GM18858 (cell line): Measurements from ENCODE around the gene SDF4.

Experiments used
- ATAC-seq: cut with Tn5 transposase; IDR thresholded peaks from one replicate; pipeline ENCODE4 v1.9.1; 2021; ENCODE audit not compliant: unreplicated experiment

SDF4 gene

DNA sequence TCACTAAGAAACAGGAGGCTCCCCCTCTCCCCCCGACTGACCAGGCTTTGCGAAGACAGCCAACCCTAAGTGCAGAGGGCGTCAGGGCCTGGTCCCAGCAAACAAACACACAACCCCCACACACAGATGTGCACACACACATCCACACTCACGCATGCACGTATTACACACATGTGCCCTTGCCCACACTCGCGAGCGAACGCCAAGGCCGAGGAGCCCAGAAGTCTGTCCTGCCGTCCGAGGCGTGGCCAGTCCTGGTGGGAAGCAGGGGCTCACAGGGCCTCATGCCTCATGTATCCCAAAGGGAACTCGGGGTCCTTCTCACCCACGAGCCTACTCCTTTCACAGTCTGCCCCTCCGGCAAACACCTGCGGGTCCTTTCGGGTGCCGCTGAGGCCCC is 2.0 kb downstream of the SDF4 start:
- no peak for ATAC-seq

GRCh38 chr1:1228596-1229321 is 3.0 kb downstream of the SDF4 start:
- ATAC-seq = no peak

DNA sequence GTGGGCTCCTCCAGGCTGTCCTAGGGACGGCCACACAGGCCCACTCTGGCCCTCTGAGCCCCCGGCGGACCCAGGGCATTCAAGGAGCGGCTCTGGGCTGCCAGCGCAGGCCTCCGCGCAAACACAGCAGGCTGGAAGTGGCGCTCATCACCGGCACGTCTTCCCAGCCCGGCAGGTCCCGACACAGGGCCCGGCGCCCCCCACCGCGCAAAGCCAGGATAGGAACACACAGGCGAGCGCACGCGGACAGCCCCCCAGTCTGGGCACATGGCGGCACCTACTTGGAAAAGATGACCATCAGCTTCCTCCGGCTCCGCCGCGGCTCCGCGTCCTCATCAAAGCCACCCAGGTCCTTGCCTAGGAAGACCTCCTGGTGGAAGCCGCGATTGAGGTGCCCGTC is 3.6 kb downstream of the SDF4 start:
- no peak for ATAC-seq

DNA sequence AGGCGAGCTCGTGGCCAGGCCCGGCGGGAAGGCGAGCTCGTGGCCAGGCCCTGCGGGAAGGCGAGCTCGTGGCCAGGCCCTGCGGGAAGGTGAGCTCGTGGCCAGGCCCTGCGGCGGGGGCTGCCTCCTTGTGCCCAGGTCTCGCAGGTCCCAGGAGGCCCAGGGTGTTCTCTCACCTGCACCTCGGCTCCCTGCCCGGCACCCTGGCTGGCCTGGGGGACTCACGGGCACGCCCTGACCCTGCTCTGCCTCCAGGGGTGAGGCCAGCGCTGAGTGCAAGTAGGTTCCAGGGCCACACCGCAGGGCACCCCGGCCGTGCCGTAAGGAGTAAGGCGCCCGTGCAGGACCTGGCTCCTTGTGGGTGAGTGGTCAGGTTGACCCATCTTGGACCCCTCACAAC is 4.4 kb downstream of the SDF4 start:
- ATAC-seq = no peak

DNA sequence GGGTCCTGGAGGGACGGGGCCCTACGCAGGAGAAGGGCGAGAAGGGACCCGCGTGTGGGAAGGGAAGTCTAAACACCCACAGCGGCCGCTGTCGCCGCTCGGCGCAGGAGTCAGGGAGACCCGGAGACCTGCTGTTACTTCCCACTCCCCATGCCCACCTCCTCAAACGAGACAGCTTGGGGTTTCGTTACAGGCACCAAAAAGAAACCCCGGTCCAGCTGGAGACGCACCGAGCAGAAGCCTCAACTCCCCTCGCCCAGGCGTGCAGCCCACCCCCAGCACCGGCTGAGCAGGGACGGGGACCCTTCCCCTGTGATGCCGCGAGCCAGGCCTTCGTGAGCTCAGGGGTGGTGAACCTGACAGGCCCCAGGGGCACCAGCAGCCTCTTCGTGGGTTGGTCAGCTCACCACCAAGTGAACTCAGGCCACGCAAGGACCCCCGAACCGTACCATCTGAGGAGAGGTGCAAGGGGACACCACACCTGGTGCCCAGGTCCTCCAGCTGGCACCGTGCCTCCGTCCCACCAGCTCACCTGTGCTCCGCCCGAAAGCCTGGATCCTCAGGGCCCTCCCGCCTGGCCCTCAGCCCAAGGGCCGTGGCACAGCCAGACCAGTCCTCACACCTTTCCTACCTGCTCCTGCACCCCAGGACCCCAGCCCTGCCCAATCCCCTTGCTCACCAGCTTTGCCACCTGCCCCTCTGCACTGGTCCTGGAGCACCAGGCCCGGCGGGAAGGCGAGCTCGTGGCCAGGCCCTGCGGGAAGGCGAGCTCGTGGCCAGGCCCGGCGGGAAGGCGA is 5.0 kb downstream of the SDF4 start:
- no peak for ATAC-seq

GRCh38 chr1:1225913-1226312 is 5.9 kb downstream of the SDF4 start:
- ATAC-seq = no peak

DNA sequence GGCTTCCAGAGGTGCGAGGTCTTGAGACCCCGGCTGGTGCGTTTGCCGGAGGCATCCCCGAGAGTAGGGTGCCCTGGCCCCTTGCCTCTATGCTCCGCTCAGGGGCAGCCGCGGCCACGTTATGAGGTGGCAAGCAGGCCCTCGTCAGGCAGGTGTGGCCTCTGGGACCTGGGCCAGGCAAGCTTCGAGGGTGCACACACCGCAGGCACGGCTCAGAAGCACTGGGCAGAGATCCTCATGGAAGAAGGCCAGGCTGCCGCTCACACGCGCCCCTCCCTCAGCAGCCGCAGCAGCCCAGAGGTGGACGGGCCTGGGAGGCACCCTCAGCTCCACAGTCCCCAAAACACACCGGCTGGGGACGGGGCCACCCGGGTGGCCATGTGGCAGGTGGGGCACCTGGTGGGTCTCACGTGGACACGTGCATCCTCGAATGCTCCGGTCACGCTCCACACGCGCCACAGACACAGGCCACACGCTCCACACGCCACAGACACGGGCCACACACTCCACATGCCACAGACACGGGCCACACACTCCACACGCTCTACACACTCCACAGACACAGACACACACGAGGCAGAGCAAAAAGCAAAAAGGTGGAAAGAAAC is 6.5 kb downstream of the SDF4 start:
- no peak for ATAC-seq

DNA sequence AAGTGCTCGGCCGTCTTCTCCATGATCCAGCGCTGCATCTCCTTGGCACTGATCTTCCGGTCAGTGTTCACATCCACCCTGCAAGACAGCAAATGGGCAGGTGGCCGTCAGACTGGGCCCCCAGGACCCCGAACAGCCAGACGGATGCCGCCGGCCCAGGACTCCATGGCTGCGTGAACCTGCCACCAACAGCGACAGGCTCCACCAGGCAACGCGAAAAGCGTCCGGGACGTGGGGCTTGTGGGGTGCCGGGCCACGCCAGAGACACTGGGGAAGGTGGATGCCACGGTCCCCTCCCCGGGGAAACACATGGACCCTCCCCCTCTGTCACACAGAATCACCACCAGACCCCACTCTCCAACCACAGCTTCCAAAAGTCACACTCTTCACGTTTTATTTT is 7.9 kb downstream of the SDF4 start:
- ATAC-seq = no peak

DNA sequence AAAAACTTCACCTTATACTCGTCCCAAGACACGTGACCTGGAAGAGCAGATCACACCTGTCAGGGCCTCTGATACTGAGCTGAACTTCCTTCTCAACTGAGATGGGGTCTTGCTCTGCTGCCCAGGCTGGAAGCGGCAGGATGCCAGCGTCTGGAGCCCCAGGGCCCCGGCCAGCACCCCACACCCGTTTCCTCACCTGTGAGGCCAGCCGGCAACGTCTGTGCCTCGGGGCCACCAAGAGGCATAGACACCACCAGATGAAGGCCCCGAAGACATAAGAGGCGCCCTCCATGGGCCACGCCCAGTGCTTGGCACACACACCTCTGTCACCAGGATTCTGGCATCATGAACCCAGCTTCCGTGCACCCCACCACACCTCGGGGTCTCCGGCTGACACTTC is 8.5 kb downstream of the SDF4 start:
- ATAC-seq = no peak

- ATAC-seq = no peak
Measured at GRCh38 chr1:1222575-1223225, 9.1 kb downstream of the SDF4 start.

DNA sequence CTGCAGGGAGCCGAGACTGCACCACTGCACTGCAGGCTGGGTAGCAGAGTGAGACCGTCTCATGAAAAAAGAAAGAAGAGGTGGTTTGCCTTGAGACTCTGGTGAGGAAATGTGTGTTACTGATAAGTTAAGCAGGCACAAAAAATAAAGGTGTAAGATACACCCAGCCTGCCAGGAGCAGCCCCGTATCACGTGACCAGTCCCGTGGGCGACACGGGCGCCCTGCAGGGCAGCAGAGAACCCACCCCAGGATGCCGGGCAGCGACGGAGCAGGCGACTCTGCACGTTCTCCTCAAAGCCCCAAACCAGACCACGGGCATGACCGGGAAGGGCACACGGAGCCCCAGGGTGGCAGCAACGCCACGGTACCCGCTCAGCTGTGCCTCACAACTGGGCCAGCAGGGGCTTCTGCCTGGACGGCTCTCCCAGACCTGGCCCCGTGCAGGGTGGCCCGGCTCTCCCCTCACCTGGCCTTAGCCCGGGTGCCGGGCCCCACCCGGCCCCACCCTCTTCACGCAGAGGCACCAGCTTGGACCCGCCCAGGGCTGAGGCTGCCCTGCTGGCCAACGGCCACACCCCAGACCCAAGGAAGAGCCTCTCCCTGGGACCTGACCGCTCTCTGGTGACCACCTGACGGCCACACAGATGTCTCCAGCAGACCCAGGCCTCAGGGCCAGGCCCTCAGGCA is 9.8 kb downstream of the SDF4 start:
- no peak for ATAC-seq

- no peak for ATAC-seq
Measured at GRCh38 chr1:1220197-1220596, 11.6 kb downstream of the SDF4 start.

DNA sequence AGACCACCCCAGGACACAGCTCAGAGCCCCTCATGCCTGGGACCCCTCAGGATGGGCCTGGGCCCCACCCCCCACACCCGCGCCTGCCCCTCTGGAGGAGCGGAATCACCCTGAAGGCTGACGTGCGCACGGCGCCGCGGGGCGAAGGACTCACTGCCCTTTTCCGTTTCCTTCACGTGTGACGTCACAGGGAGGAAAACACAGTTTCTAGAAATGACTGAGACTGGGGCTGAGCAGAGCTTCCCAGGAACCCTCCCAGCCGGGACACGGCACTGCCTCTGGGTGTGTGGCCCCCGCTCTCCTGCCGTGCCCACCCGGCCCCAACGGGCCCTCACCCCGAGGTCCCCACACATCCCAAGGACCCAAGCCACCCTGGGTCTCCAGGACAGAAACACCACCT is 12.5 kb downstream of the SDF4 start:
- no peak for ATAC-seq

GRCh38 chr1:1218524-1219200 is 13.1 kb downstream of the SDF4 start:
- no peak for ATAC-seq

GRCh38 chr1:1217621-1218523 is 13.9 kb downstream of the SDF4 start:
- ATAC-seq = no peak

DNA sequence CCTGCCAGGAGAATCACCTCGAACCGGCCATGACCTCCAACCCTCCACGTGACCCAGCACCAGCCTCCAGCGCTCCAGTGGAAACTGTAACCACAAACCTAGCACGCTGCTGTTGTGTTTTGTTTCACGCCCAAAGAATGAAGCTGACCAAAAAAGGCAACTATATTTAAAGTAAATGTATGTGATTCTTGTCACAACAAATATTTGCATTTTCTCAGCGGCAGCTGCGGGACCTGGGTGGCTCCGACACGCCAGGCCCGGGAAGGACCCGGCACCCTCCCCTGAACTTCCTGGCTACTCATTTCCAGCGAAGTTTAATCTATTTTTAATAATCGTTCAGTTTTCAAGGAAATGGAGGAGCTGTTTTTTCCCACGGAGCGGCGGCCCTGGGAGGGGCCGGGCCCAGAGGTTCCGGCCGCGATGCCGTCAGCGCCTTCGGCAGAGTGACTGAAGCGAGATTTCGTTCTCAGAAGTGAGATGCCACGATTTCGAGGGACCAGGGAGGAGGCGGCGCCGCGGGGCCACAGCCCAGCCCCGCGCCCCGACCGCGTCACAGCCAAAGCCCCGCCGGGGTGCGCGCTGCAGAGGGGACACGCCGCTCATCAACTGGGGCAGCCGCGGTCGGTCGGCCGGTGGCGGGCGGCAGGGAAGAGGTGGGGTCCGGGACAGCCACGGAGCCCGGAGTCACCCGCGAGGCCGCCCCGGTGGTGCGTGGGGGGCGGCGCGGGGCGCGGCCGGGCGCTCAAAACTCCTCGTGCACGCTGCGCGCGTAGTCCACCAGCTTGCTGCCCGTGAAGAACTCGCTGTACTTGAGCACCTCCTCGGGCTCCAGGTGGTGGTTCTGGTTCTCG is 14.8 kb downstream of the SDF4 start:
- no peak for ATAC-seq

DNA sequence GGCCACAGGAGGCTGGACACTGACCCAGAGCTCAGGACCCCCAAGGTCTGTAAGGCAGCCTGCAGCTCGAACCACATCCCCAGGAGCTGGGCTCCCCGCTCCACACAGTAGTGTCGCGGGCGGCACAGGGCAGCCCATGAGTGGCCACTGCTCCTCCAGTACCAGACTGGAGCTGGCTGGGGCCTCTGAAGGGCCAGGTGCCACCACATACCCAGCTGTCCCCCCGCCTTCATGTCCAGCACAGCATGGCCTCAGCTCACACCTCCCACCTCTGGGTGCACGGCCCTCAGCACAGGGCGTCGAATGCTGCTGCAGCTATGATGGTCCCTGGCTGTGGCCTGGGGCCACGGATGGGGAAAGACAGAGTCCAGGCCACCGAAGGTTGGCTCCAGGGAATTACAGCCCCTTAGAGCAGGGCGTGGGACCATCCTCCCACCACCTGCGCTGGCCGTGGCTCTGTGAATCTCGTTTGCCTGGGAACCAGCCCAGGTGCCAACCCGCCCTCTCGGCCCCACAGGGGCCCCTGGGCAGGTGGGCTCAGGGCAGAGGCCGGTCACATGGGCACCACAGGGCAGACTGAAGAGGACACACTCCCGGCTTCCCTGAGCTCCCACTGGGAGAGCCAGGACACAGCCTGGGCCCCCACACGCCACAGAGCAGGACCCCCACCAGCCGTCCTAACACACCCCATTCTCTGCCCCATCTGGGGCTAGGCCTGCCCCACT is 15.8 kb downstream of the SDF4 start:
- no peak for ATAC-seq

DNA sequence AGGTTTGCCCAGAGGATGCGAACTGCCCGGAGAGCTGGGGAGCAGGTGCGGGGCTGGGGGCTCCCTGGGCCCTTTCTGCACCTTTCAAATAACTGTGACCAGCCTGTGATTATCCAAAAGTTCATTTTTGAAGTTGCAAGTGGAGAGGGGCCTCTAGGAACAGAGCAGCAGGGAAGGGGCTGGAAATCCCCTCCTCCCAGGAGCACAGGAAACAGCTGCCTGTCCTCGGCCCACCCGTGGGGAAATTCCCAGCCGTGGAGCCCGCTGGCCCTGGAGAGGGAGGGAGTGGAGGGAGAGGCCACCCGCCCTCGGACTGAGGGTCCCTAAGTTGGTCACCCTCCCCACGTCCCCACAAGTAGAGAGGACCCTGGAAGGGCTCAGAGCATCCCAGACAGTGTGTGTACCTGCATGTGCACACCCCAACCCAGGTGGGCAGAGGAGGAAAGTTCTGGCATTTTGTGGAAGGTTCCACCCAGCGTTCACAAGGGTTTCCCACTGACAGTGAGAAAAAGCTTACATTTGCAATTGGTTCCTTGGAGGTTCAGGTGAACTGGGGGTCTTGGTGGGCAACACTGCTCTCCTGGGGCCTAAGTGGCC is 16.6 kb downstream of the SDF4 start:
- ATAC-seq = no peak
